H1 (cell line): ENCODE measurements around the gene HGFAC. TPM values are rescaled to one million over a fixed set of nuclear protein-coding genes. Genes with fewer than 3 reads are reported as not detected.

Source experiments
- BCL11A ChIP-seq, 2 experiments: IDR thresholded peaks; one replicate each; pipeline ENCODE4 v1.6.1; 2011; ENCODE audit warnings: low read depth in 2 of 2, low read length in 2 of 2, mild to moderate bottlenecking in 2 of 2
- CHD7 ChIP-seq: fragments of 300-600 bp; sonication (generic); IDR thresholded peaks from 2 replicates; pipeline ENCODE4 v1.7.1; 2012; ENCODE audit warnings: low read length, moderate library complexity, mild to moderate bottlenecking, inconsistent platforms; ENCODE audit not compliant: insufficient replicate concordance
- EGR1 ChIP-seq: IDR thresholded peaks from 2 replicates; pipeline ENCODE4 v1.6.1; 2011; ENCODE audit warnings: low read depth, low read length, borderline replicate concordance
- MAX ChIP-seq: IDR thresholded peaks from 2 replicates; pipeline ENCODE4 v1.6.1; 2012; ENCODE audit warnings: inconsistent platforms
- POU5F1 ChIP-seq: IDR thresholded peaks from 2 replicates; pipeline ENCODE4 v1.6.1; 2011; ENCODE audit warnings: low read depth, mild to moderate bottlenecking, low read length, moderate library complexity
- RAD21 ChIP-seq, 2 experiments: IDR thresholded peaks in 1 of 2; conservative IDR thresholded peaks in 1 of 2; 2 replicates each; pipeline ENCODE4 v1.6.1; 2011; ENCODE audit warnings: low read depth in 2 of 2, low read length in 2 of 2, improper control_type of control experiment in 1 of 2, inconsistent platforms in 1 of 2, mild to moderate bottlenecking in 1 of 2, moderate library complexity in 1 of 2
- SIN3A ChIP-seq, 2 experiments: IDR thresholded peaks in 1 of 2; conservative IDR thresholded peaks in 1 of 2; 2 replicates each; pipeline ENCODE4 v1.6.1; 2011 to 2012; ENCODE audit warnings: low read length in 2 of 2, improper control_type of control experiment in 1 of 2, low read depth in 1 of 2, mild to moderate bottlenecking in 1 of 2
- polyA plus RNA-seq, 7 experiments: library from polyadenylated mRNA; depleted of rRNA in 3 of 7; stranded (reverse) in 5 of 7; unstranded in 2 of 7; fragments of >200 nt in 5 of 7; fragments of 200-250 nt in 2 of 7; gene quantifications; 1 replicate in 5 of 7; 2 replicates in 1 of 7; 4 replicates in 1 of 7; pipeline versions ENCODE4 v1.2.1 to v1.2.3, GENCODE V29; 2011 to 2013; ENCODE audit warnings: missing spikeins in 2 of 7, mixed read lengths in 2 of 7
- total RNA-seq: library from RNA; stranded (reverse); fragmentation: NEBNext Ultra II Directional; extraction: Animal tissue kit (Norgen Biotek cat#: 25700); gene quantifications from 2 replicates; pipeline ENCODE4 v1.2.1, GENCODE V29; 2021
- TF ChIP-seq, protein P1 (sequence below): IDR thresholded peaks from 2 replicates; pipeline ENCODE4 v1.6.1; 2011; ENCODE audit warnings: low read depth, mild to moderate bottlenecking, low read length; ENCODE audit not compliant: insufficient read depth

HGFAC gene
- total and polyA plus RNA-seq, 2 of the 8 experiments (the other 6 are each of a cell fraction or from before 2014, with no cell fraction given) = 0.14 to 0.15 TPM

- TF ChIP-seq CHD7 (no peak), RAD21 (IDR thresholded peaks at IDR 0.05 in 1 of 2, conservative IDR thresholded peaks at IDR 0.05 in 1 of 2; ENCODE audit: low read depth in 2 of 2, low read length in 2 of 2) (peak; percentile 96 to 97), BCL11A (IDR thresholded peaks at IDR 0.05; ENCODE audit: low read depth in 2 of 2, low read length in 2 of 2) (no peak), POU5F1 (no peak), SIN3A (conservative IDR thresholded peaks at IDR 0.05 in 1 of 2, IDR thresholded peaks at IDR 0.05 in 1 of 2; ENCODE audit: low read depth in 1 of 2, low read length in 2 of 2) (no peak), EGR1 (no peak), MAX (peak; percentile 52)
- TF ChIP-seq, protein P1, sequence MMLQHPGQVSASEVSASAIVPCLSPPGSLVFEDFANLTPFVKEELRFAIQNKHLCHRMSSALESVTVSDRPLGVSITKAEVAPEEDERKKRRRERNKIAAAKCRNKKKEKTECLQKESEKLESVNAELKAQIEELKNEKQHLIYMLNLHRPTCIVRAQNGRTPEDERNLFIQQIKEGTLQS = 0 out of 2 replicates have a peak, but pooled peaks have one; percentile 30
Measured at GRCh38 chr4:3442959-3443749, 1.4 kb downstream of the HGFAC start (continued).
